ENCODE data around the gene GUCY2C.

GUCY2C gene

DNA sequence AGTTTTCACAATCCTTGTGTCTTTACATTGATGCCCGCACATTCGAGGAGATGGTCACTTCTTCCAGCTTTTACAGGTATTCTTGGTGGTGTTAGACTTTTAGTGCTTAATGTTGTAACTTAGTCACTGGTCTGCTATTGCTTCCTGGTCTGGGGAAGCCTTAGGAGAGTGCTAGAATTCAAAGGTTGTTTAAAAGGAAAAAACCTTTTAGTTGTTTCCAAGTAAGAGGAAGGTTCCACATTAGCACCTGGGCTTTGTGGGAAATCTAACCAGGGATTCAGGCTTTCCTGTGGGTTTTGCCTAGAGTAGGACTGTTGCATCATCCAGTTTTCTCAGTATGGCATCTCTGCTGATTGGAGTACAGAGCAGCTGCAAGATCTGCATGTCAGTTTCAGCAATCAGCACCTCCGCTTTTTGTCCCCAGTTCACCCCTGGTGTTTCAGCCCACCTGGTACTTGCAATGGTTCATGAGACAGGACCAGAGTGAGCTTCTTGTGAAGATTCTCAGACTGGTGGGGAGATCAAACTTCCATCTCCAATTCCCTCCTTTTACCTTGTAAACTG lies 84.7 kb downstream of the GUCY2C start:
- peaks cover 31% of the 10 kb centered on the region for H3K9me3 ChIP-seq (ENCODE audit: insufficient read depth, low read length)
- TF ChIP-seq YY1 (IDR thresholded peaks at IDR 0.05; ENCODE audit: insufficient read depth, insufficient read length) = no peak
- TF ChIP-seq ZNF274 (IDR thresholded peaks at IDR 0.05; ENCODE audit: low read depth, low read length) = no peak
- no peak for TF ChIP-seq SUZ12 (IDR thresholded peaks at IDR 0.05; ENCODE audit: extremely low read depth, insufficient read depth, insufficient read length)
- no peak overlapping the region for H3K4me3 ChIP-seq (ENCODE audit: insufficient read length, low read depth)
- no peaks in the 10 kb centered on the region for H3K27me3 ChIP-seq (ENCODE audit: insufficient read depth, insufficient read length)
- no peak overlapping the region for H3K9ac ChIP-seq (ENCODE audit: insufficient read length, low read depth)
- no peaks in the 10 kb centered on the region for H3K4me1 ChIP-seq (ENCODE audit: insufficient read depth, insufficient read length)
- DNase-seq (ENCODE audit: low read depth, low spot score) = no peak
- no peaks in the 10 kb centered on the region for H3K36me3 ChIP-seq (ENCODE audit: insufficient read depth, insufficient read length, low read length)

DNA sequence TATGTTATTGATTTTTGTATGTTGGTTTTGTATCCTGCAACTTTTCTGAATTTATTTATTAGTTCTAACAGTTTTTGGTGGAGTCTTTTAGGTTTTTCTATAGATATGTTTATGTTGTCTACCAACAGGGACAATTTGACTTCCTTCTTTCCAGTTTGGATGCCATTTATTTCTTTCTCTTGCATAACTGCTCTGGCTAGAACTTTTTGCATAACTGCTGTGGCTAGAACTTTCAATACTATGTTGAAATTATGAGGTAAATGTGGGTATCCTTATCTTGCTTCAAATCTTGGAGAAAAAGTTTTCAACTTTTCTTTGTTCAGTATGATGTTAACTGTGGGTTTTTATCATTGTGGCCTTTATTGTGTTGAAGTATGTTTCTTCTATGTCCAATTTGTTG lies 88.8 kb downstream of the GUCY2C start:
- TF ChIP-seq ZNF274 (IDR thresholded peaks at IDR 0.05; ENCODE audit: low read depth, low read length) (no peak), SUZ12 (IDR thresholded peaks at IDR 0.05; ENCODE audit: extremely low read depth, insufficient read depth, insufficient read length) (no peak), YY1 (IDR thresholded peaks at IDR 0.05; ENCODE audit: insufficient read depth, insufficient read length) (no peak)
- no peaks in the 10 kb centered on the region for H3K4me1 ChIP-seq (ENCODE audit: insufficient read depth, insufficient read length)
- no peak for DNase-seq (ENCODE audit: low read depth, low spot score)
- H3K4me3 ChIP-seq (ENCODE audit: insufficient read length, low read depth) = no peak overlapping the region
- H3K27me3 ChIP-seq (ENCODE audit: insufficient read depth, insufficient read length) = no peaks in the 10 kb centered on the region
- H3K36me3 ChIP-seq (ENCODE audit: insufficient read depth, insufficient read length, low read length) = no peaks in the 10 kb centered on the region
- no peak overlapping the region for H3K9ac ChIP-seq (ENCODE audit: insufficient read length, low read depth)
- peaks cover 56% of the 10 kb centered on the region for H3K9me3 ChIP-seq (ENCODE audit: insufficient read depth, low read length)

DNA sequence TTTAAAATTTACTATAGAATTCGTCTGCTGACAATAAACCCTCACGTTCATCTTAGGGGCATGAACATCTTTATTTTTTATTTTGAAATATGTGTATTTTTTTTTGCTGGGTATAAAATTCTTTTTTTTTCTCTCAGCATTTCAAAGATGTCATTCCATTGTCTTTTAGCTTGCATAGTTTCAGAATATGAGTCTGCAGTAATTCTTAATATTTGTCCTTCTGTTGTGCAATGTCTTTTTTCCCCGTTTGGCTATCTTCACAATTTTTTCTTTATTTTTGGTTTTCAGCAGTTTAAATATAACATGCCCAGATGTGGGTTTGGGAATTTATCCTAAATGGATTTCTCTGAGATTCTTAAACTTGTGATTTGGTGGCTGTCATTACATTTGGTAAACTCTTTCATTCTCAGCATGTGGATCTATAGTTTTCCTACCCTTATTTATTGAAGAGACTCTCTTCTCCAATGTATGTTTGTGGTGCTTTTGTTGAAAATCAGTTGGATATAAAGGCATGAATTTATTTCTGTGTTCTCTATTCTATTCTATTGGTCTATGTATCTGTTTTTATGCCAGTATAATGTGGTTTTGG lies 90.9 kb downstream of the GUCY2C start:
- Histone ChIP-seq H3K36me3 (ENCODE audit: insufficient read depth, insufficient read length, low read length) (no peaks in the 10 kb centered on the region), H3K4me1 (ENCODE audit: insufficient read depth, insufficient read length) (no peaks in the 10 kb centered on the region), H3K4me3 (ENCODE audit: insufficient read length, low read depth) (no peak overlapping the region), H3K9me3 (ENCODE audit: insufficient read depth, low read length) (peaks cover 40% of the 10 kb centered on the region), H3K27me3 (ENCODE audit: insufficient read depth, insufficient read length) (no peaks in the 10 kb centered on the region), H3K9ac (ENCODE audit: insufficient read length, low read depth) (no peak overlapping the region)
- TF ChIP-seq SUZ12 (IDR thresholded peaks at IDR 0.05; ENCODE audit: extremely low read depth, insufficient read depth, insufficient read length) (no peak), ZNF274 (IDR thresholded peaks at IDR 0.05; ENCODE audit: low read depth, low read length) (no peak), YY1 (IDR thresholded peaks at IDR 0.05; ENCODE audit: insufficient read depth, insufficient read length) (no peak)
- DNase-seq (ENCODE audit: low read depth, low spot score) = no peak

DNA sequence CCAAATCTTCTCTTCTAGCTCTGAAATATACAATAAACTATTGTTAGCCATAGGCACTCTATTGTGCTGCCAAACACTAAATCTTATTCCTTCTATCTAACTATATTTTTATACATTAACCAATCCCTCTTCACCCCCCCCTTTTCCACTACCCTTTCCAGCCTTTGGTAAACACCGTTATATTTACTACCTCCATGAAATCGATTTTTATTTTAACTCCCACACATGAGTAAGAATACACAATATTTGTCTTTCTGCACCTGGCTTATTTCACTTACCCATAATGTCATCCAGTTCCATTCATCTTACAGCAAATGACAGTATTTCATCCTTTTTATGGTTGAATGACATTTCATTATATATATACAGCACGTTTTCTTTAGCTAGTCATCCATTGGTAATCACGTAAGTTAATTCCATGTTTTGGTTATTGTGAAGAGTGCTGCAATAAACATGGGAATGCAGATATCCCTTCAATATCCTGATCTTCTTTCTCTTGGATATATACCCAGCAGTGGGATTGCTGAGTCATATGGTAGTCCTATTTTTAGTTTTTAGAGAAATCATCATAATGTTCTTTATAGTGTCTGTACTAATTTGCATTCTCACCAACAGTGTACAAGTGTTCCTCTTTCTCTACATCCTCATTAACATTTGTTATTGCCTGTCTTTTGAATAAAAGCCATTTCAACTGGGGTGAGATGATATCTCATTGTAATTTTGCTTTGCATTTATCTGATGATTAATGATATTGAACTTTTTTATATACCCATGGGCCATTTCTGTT lies 94.5 kb downstream of the GUCY2C start:
- Histone ChIP-seq H3K27me3 (ENCODE audit: insufficient read depth, insufficient read length) (no peaks in the 10 kb centered on the region), H3K4me3 (ENCODE audit: insufficient read length, low read depth) (no peak overlapping the region), H3K9me3 (ENCODE audit: insufficient read depth, low read length) (peaks cover 27% of the 10 kb centered on the region), H3K9ac (ENCODE audit: insufficient read length, low read depth) (no peak overlapping the region), H3K36me3 (ENCODE audit: insufficient read depth, insufficient read length, low read length) (no peaks in the 10 kb centered on the region), H3K4me1 (ENCODE audit: insufficient read depth, insufficient read length) (no peaks in the 10 kb centered on the region)
- TF ChIP-seq YY1 (IDR thresholded peaks at IDR 0.05; ENCODE audit: insufficient read depth, insufficient read length) (no peak), SUZ12 (IDR thresholded peaks at IDR 0.05; ENCODE audit: extremely low read depth, insufficient read depth, insufficient read length) (no peak), ZNF274 (IDR thresholded peaks at IDR 0.05; ENCODE audit: low read depth, low read length) (no peak)
- no peak for DNase-seq (ENCODE audit: low read depth, low spot score)

DNA sequence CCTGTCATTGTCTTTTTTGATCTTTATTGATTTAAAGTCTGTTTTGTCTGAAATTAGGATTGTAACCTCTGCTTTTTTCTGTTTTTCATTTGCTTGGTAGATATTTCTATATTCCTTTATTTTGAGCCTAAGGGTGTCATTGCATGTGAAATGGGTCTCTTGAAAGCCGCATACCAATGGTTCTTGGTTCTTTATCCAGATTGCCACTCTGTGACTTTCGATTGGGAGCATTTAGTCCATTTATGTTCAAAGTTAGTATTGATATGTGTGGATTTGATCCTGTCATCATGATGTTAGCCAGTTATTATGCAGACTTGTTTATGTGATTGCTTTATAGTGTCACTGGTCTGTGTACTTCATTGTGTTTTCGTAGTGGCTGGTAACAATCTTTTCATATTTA lies 98.9 kb downstream of the GUCY2C start:
- H3K4me3 ChIP-seq (ENCODE audit: insufficient read length, low read depth) = no peak overlapping the region
- H3K27me3 ChIP-seq (ENCODE audit: insufficient read depth, insufficient read length) = no peaks in the 10 kb centered on the region
- no peak for DNase-seq (ENCODE audit: low read depth, low spot score)

DNA sequence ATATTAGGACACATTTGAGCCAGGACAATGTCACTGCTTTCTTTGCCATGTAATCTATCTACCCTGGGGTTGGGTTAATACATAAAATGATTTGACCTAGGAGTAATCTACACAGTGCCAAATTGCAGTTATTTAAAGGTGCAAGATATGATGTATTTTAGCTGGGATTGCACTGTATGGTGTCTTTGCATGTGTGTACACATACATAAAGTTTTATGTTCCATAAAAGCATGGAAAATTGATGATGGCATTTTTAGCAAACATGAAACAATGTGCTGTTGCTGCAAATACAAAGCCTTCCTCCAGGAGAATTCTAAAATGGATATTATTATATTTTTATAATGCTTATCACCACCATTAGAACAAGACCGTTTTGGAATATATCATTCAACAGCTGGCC lies 104.7 kb downstream of the GUCY2C start:
- H3K4me1 ChIP-seq (ENCODE audit: insufficient read depth, insufficient read length) = no peaks in the 10 kb centered on the region
- DNase-seq (ENCODE audit: low read depth, low spot score) = no peak
- H3K27me3 ChIP-seq (ENCODE audit: insufficient read depth, insufficient read length) = no peaks in the 10 kb centered on the region
- TF ChIP-seq YY1 (IDR thresholded peaks at IDR 0.05; ENCODE audit: insufficient read depth, insufficient read length) = no peak
- no peaks in the 10 kb centered on the region for H3K36me3 ChIP-seq (ENCODE audit: insufficient read depth, insufficient read length, low read length)
- no peak overlapping the region for H3K9ac ChIP-seq (ENCODE audit: insufficient read length, low read depth)
- no peak overlapping the region for H3K4me3 ChIP-seq (ENCODE audit: insufficient read length, low read depth)
- no peaks in the 10 kb centered on the region for H3K9me3 ChIP-seq (ENCODE audit: insufficient read depth, low read length)

More for the DNA sequence above, 98.9 kb downstream of the GUCY2C start:
- no peak for TF ChIP-seq SUZ12 (IDR thresholded peaks at IDR 0.05; ENCODE audit: extremely low read depth, insufficient read depth, insufficient read length)
- no peaks in the 10 kb centered on the region for H3K36me3 ChIP-seq (ENCODE audit: insufficient read depth, insufficient read length, low read length)
- H3K9me3 ChIP-seq (ENCODE audit: insufficient read depth, low read length) = no peaks in the 10 kb centered on the region
- H3K4me1 ChIP-seq (ENCODE audit: insufficient read depth, insufficient read length) = no peaks in the 10 kb centered on the region
- H3K9ac ChIP-seq (ENCODE audit: insufficient read length, low read depth) = no peak overlapping the region

DNA sequence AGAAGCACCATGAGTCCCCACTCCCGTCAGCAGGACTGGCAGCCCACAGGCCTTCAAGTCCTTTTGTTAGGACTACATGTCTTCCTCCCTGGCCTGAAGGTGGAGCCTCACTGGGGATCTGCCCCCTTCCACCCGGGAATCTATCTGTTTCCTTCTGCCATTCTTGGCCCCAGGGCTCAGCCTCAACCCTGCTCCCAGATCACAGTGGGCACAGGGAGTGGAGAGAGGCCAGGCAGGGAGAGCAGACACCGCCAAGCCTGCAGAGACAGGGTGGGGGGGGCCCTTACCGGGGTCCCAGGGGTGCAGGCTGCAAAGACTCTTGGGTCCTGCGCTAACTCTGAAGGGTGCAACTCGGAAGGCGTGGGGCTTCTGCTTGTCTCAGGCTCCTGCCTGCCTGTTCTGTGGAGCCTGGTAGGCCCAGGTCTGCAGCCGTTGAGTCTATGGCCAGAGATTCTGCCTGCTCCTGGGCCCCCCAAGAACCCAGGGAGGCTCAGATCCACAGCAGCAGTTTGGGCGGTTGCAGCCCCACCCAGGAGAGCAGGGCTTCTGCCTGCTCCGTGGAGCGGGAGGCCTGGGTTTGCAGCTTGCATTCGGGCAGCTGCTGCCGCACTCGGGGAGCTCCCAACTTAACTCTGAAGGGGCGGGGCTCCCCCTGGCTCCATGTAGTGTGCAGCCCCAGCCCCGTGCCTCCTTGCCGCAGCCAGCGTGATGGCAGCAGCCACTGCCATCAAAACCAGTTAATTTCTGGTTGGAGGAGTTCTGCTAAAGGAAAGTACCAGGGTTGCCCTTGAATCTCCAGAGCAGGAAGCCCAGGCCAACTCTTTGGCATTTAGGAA lies 107.0 kb downstream of the GUCY2C start:
- no peak for TF ChIP-seq YY1 (IDR thresholded peaks at IDR 0.05; ENCODE audit: insufficient read depth, insufficient read length)
- TF ChIP-seq SUZ12 (IDR thresholded peaks at IDR 0.05; ENCODE audit: extremely low read depth, insufficient read depth, insufficient read length) = no peak
- no peak for TF ChIP-seq ZNF274 (IDR thresholded peaks at IDR 0.05; ENCODE audit: low read depth, low read length)
- H3K9ac ChIP-seq (ENCODE audit: insufficient read length, low read depth) = no peak overlapping the region
- no peaks in the 10 kb centered on the region for H3K9me3 ChIP-seq (ENCODE audit: insufficient read depth, low read length)
- no peaks in the 10 kb centered on the region for H3K36me3 ChIP-seq (ENCODE audit: insufficient read depth, insufficient read length, low read length)
- no peak overlapping the region for H3K4me3 ChIP-seq (ENCODE audit: insufficient read length, low read depth)
- no peaks in the 10 kb centered on the region for H3K4me1 ChIP-seq (ENCODE audit: insufficient read depth, insufficient read length)
- no peaks in the 10 kb centered on the region for H3K27me3 ChIP-seq (ENCODE audit: insufficient read depth, insufficient read length)
- no peak for DNase-seq (ENCODE audit: low read depth, low spot score)
